ENCODE results near the gene COPG1. TPM values are rescaled to one million over a fixed set of nuclear protein-coding genes. Genes with fewer than 3 reads are reported as not detected.

The COPG1 gene
- total and polyA plus RNA-seq, 2 of the 13 experiments (the other 11 are each of a cell fraction or from before 2014, with no cell fraction given): 98.6 to 166 TPM

DNA sequence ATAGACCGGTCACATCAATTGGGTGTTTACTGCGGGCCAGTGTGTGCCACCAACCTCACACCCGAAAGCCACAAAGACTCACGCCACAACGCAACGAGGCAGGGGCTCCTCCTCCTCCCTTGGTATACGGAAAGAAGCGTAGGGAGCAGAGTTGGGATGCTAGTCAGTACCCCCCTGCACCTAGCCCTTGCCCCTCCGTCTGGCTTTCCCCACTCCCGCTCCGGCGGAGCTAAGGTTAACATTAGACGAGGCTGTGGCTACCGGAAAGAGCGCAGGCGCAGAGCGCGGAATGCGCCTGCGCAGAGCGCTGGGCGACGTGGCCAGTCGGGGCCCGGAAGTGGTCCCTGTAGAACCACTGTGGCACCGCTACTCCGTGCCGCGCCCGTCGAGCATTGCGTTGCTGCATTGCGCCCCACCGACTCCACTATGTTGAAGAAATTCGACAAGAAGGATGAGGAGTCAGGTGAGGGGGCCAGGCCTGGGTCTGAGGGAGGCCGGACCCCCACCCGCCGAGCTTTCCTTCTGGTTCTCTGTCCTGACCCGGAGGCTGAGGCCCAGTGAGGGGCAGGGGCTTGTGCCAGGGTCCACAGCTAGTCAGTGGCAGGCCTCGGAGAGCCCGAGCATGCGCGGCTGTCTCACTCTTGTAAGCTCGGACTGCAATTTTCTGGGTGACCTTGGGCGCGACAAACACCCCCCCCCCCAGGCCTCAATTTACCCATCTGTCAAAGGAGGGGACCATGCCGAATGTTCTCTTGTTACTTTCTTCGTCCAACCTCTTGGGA, at the start of gene COPG1 (continued):
- TF ChIP-seq, protein P1, sequence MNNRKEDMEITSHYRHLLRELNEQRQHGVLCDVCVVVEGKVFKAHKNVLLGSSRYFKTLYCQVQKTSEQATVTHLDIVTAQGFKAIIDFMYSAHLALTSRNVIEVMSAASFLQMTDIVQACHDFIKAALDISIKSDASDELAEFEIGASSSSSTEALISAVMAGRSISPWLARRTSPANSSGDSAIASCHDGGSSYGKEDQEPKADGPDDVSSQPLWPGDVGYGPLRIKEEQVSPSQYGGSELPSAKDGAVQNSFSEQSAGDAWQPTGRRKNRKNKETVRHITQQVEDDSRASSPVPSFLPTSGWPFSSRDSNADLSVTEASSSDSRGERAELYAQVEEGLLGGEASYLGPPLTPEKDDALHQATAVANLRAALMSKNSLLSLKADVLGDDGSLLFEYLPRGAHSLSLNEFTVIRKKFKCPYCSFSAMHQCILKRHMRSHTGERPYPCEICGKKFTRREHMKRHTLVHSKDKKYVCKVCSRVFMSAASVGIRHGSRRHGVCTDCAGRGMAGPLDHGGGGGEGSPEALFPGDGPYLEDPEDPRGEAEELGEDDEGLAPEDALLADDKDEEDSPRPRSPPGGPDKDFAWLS (CRISPR knock-in tag; IDR thresholded peaks at IDR 0.05; ENCODE audit: borderline replicate concordance): 0 out of 2 replicates have a peak, but pooled peaks have one; percentile 22
- TF ChIP-seq ZMAT3 (CRISPR knock-in tag; conservative IDR thresholded peaks at IDR 0.05) (peak; percentile 46; the same call in 1 of the 2 replicates), HNRNPUL1 (IDR thresholded peaks at IDR 0.05; ENCODE audit: low read depth, low read length) (no peak), FOXJ3 (CRISPR knock-in tag; IDR thresholded peaks at IDR 0.05; ENCODE audit: borderline replicate concordance) (no peak), ZNF850 (CRISPR knock-in tag; conservative IDR thresholded peaks at IDR 0.05) (no peak), ZNF772 (CRISPR knock-in tag; IDR thresholded peaks at IDR 0.05) (peak; percentile 61; the same call in 1 of the 2 replicates), ZNF282 (IDR thresholded peaks at IDR 0.05; ENCODE audit: partially characterized antibody) (no peak), ZNF331 (CRISPR knock-in tag; IDR thresholded peaks at IDR 0.05) (0 out of 2 replicates have a peak, but pooled peaks have one; percentile 14), YEATS4 (CRISPR knock-in tag; IDR thresholded peaks at IDR 0.05; ENCODE audit: borderline replicate concordance) (peak; percentile 99), KAT7 (CRISPR knock-in tag; IDR thresholded peaks at IDR 0.05; ENCODE audit: borderline replicate concordance) (peak; percentile 28; the same call in 1 of the 2 replicates), ZNF160 (CRISPR knock-in tag; IDR thresholded peaks at IDR 0.05) (no peak), REXO4 (CRISPR knock-in tag; IDR thresholded peaks at IDR 0.05; ENCODE audit: borderline replicate concordance) (no peak), ZNF777 (CRISPR knock-in tag; IDR thresholded peaks at IDR 0.05) (peak; percentile 89), RFX5 (IDR thresholded peaks at IDR 0.05; ENCODE audit: low read depth, low read length) (no peak), NFKBIZ (CRISPR knock-in tag; IDR thresholded peaks at IDR 0.05) (no peak), GATAD1 (CRISPR knock-in tag; IDR thresholded peaks at IDR 0.05) (peak; percentile 90), ZBTB3 (CRISPR knock-in tag; IDR thresholded peaks at IDR 0.05; ENCODE audit: borderline replicate concordance, low read depth) (no peak), PCBP1 (IDR thresholded peaks at IDR 0.05; ENCODE audit: borderline replicate concordance, low read depth, low read length) (peak; percentile 60; the same call in 1 of the 2 replicates)
- TF ChIP-seq, protein P2, sequence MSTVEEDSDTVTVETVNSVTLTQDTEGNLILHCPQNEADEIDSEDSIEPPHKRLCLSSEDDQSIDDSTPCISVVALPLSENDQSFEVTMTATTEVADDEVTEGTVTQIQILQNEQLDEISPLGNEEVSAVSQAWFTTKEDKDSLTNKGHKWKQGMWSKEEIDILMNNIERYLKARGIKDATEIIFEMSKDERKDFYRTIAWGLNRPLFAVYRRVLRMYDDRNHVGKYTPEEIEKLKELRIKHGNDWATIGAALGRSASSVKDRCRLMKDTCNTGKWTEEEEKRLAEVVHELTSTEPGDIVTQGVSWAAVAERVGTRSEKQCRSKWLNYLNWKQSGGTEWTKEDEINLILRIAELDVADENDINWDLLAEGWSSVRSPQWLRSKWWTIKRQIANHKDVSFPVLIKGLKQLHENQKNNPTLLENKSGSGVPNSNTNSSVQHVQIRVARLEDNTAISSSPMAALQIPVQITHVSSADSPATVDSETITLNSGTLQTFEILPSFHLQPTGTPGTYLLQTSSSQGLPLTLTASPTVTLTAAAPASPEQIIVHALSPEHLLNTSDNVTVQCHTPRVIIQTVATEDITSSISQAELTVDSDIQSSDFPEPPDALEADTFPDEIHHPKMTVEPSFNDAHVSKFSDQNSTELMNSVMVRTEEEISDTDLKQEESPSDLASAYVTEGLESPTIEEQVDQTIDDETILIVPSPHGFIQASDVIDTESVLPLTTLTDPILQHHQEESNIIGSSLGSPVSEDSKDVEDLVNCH (CRISPR knock-in tag; IDR thresholded peaks at IDR 0.05): no peak
- TF ChIP-seq, protein P3, sequence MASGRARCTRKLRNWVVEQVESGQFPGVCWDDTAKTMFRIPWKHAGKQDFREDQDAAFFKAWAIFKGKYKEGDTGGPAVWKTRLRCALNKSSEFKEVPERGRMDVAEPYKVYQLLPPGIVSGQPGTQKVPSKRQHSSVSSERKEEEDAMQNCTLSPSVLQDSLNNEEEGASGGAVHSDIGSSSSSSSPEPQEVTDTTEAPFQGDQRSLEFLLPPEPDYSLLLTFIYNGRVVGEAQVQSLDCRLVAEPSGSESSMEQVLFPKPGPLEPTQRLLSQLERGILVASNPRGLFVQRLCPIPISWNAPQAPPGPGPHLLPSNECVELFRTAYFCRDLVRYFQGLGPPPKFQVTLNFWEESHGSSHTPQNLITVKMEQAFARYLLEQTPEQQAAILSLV (CRISPR knock-in tag; IDR thresholded peaks at IDR 0.05; ENCODE audit: borderline replicate concordance): no peak; the same call in 1 of the 2 replicates
- TF ChIP-seq, protein P4, sequence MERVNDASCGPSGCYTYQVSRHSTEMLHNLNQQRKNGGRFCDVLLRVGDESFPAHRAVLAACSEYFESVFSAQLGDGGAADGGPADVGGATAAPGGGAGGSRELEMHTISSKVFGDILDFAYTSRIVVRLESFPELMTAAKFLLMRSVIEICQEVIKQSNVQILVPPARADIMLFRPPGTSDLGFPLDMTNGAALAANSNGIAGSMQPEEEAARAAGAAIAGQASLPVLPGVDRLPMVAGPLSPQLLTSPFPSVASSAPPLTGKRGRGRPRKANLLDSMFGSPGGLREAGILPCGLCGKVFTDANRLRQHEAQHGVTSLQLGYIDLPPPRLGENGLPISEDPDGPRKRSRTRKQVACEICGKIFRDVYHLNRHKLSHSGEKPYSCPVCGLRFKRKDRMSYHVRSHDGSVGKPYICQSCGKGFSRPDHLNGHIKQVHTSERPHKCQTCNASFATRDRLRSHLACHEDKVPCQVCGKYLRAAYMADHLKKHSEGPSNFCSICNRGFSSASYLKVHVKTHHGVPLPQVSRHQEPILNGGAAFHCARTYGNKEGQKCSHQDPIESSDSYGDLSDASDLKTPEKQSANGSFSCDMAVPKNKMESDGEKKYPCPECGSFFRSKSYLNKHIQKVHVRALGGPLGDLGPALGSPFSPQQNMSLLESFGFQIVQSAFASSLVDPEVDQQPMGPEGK (CRISPR knock-in tag; IDR thresholded peaks at IDR 0.05): peak; percentile 12; the same call in 1 of the 2 replicates
